ENCODE measurements around the gene HRCT1.
"Not testable (repeated sequence)": the region's sequence is repeated elsewhere in the genome, so short reads cannot be mapped to it uniquely, and the experiment has no call there.

HRCT1 gene

DNA sequence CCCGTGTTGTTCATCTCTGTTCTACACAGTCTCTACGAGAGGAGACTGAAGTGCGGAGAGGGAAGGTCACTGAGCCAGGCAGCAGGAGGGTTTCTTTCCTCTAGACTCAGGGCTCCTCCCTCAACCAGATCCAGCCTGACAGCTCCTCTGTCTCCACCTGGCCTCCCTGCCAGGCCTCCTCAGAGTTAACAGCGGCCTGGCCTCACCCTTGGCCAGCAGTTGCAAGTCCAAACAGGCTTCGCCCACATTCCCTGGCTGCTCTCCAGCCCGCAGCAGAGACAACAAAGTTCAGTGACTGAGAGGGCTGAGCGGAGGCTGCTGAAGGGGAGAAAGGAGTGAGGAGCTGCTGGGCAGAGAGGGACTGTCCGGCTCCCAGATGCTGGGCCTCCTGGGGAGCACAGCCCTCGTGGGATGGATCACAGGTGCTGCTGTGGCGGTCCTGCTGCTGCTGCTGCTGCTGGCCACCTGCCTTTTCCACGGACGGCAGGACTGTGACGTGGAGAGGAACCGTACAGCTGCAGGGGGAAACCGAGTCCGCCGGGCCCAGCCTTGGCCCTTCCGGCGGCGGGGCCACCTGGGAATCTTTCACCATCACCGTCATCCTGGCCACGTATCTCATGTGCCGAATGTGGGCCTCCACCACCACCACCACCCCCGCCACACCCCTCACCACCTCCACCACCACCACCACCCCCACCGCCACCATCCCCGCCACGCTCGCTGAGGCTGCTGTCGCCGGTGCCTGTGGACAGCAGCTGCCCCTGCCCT, at the start of gene HRCT1:
Gene HRCT1, plus strand, starts transcription at position 291 of the 768 bp plus-strand sequence. Its CDS starts 86 bp downstream, at position 377.
- peak in 1 of 2 experiments; percentile 48 for DNase-seq

DNA sequence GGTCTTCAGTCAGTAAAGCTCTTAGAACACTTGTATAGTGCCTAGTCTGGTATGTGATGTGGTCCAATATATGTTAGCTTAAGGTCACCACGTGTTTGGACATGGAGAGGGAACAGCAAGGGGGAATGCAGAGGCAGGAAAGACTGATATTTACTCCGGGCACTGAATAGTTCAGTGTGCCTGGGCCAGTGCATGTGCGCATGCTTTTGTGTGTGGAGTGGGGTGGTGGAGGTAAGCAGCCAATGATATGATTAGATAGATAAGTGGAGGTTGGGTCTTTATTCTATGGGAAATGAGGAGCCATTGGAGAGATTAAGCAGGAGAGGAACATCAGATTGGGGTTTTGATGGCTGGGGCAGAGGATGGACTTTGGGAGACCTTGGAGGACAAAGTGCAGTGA, 49.8 kb upstream of the HRCT1 start:
- DNase-seq: no peak

DNA sequence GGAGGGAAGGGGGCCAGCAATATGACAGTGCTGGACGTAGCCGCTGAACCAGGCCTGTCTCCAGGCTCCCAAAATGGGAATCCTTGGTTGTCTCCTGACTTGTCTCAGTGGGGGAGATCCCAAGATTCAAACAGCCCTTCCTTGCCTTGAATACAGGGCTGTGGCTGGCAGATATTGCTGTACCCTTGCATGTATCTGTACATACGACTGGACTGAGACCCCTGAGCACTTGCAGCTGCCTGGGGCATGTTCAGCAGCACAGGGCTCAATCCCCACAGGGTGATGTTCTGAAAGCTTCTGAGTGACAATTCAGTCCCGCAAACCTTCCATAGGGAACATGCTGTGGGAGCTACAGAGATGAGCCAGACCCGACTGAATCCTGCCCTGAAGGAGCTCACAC, 49.1 kb upstream of the HRCT1 start:
- no peak for DNase-seq

DNA sequence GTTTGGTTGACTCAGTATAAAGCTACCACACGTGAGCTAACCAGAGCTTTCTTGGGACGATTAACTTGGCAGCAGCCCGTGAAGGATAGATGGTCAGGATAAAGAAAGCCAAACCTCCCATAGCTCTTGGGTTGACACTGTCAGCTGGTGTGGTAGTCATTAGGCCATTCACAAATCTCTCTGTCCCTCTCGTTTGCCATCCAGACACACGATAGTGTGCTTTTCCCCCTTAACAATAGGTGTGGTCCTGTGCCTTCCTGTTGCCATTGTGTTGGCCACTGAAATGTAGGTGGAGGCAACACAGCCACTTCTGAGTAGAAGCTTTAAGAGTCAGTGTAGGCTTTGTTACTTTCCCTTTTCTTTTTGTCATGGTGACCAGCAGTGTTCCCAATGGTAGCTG, 47.5 kb upstream of the HRCT1 start:
- no peak for DNase-seq

GRCh38 chr9:35859310-35859989, 46.6 kb upstream of the HRCT1 start:
- no peak for DNase-seq

DNA sequence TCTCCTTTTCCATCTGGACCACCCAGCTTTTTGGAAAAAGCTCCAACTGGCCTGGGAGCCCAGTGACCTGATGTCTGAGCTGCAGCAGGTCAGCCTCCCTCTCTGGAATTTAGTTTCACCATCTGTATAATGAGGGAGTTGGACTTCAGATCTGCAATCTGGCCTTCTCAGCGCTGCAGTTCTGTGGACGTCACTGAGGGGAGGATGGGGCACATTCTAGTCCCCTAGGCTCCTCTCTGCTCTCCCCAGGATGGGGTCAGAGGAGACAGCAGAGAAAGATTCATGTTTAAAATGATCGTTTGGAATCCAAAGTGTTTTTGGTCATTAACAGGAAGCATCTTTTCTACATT, 46.0 kb upstream of the HRCT1 start:
- DNase-seq: no peak

DNA sequence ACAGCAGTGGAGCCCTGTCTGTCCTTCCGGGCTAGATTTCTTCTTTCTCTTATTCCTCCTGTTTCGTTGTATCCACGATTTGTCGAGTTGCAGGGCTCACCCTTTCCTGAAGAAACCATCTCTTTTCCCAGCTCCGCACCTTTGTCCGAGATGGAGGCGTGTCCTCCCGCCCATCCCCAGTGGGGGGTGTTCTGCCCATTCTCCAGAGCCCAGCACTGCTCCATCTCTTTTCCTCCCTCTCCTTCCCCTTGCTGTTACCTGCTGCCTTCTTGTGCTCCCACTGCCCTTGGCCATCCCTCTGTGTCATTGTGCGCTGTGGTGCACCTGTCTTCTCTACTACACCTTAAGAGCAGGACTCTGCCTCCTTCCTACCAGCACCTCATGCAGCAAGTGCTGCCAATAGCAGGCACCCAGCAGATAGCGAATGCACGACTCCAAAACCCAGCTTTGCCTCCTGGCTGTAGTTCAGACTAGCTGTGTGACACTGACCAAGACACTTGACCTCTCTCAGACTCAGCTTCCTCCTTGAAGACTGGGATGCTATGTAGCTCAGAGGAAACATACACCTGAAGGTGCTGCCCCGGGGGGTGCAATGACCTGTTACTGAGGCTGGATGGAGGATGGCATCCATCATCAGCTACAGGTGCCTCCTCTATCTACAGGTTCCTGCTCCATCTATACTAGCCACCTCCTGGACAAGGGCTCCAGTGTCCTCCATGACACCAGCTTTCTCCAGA, 44.7 kb upstream of the HRCT1 start:
- no peak for DNase-seq

DNA sequence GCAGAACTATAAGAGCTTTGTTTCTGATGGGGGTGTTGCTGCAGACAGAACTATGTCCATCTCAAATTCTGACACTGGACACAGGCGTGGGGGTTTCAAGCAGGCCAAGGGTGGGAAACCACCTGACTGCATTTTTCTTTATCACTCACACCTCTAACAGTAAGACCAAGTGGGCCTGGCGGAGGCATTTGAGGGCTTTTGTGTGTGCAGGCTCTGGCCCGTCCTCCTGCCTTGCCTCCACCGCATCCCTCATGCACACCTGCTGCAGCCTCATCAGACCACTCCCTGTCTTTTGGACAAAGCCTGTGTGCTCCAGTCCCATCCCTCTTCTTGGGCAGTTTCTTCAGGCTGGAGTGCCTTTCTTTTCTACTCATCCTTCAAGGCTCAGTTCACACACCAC, 43.7 kb upstream of the HRCT1 start:
- DNase-seq: no peak

DNA sequence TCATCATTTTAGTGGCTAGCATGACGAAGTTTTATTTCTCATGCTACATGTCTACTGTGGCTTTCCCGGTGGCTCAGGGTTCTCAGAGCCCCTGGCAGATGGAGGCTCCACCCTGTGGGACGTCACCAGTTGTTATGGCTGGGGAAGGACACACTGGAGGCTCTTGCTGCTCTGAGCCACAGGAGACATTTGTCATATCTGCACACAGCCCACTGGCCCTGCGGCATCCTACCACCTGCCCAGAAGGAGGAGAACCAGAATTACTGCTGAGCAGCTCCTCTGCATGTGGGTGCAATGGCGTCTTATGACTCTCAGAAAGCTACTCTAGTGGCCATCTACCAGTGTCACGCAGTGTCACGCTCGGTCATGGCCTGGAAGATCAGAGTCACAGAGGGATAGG, 42.4 kb upstream of the HRCT1 start:
- DNase-seq: no peak

DNA sequence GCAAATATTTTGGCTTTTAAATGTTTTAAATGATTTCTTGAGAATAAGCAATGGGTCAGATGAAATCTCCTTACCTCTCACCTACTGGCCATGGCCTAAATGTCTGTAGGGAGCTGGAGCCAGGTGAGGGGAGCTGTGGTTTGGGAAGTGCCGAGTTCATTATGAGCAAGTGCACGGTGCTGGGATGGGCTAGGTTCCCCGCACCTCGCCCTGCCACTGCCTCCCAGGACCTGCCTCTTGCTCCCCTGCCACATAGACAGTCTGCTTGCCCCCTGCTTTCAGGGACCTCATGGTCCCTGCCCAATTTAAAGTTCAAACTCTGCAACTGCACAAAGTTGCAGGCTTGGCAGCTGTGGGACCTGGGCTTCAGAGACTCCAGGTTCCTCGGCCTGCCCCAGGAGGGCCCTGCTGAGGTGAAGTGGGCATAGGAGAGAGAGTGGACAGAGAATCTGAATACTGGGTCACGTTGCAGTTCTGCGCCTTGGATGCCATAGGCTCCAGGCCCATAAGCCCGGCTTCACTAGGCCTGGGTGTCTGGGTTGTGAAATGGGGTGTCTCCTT, 41.2 kb upstream of the HRCT1 start:
- DNase-seq: no peak

DNA sequence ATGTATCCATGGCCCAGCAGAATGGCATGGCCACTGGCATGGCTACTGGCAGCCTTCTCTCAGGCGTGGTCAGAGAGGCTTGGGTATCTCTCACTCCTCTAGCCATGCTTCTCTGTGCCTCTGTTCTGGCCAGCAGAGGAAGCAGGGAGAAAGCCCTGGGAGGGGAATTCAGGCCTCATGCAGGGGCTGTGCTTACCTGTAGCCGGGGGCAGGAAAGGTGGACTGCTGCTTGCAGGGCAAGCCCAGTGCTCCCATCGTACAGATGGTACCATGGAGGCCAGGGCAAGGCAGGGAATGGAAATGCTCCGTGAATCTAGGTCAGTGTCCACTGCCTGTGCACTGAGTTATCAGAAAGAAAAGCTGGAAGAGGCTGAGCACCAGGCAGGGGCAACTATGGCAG, 38.5 kb upstream of the HRCT1 start:
- no peak for DNase-seq

GRCh38 chr9:35868933-35869332, 37.1 kb upstream of the HRCT1 start:
- DNase-seq: no peak

DNA sequence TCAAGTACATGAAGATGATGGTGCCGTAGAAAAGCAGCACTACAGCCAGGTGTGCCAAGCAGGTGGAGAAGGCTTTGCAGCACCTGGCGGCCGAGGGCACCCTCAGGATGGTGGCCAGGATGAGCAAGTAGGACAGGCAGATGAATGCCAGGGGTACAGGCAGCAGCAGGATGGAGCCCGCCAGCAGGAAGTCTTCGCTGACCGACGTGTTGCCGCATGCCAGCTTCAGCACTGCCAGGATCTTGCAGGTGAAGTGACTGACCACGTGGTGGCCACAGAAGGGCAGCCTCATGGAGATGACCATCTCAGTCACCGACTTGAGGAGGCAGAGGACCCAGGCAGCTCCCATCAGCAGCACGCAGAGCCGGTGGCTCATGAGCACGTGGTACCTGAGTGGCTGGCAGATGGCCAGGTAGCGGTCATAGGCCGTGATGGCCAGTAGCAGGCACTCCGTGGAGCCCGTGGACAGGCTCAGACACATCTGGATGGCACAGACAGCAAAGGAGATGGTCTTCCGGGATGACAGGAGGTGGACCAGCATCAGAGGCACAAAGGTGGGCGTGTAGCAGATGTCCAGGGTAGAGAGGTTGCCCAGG, 36.3 kb upstream of the HRCT1 start:
- DNase-seq: no peak

DNA sequence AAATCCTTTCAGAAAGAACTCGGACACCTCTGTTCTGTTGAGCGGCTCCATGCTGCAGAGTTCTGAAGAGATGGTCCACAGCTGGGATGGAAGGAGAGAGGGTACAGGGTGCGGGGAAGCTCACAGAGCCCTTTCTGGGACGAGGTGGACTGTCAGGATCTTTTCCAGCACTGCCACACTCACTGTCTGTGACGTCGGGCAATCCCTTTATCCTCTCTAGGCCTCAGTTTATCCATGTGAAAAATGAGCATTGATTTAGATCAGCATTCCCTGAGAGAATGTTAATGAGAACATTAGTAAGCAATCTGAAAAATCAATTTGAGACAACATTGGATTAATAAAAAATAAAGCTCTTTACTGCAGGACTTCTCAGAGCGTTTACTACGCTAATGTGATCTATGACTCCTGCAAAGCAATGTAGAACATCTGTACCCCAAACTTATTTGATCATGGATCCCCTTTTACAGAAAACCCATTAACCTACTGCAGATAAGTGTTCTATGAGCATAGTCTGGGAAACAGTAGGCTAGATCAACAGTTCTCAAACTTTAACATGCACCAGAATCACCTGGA, 35.6 kb upstream of the HRCT1 start, which contains the start of gene OR13J1:
Gene OR13J1, minus strand, starts transcription at position 51 of the 573 bp plus-strand sequence. Its CDS starts 0 bp downstream, at position 51.
- no peak for DNase-seq

DNA sequence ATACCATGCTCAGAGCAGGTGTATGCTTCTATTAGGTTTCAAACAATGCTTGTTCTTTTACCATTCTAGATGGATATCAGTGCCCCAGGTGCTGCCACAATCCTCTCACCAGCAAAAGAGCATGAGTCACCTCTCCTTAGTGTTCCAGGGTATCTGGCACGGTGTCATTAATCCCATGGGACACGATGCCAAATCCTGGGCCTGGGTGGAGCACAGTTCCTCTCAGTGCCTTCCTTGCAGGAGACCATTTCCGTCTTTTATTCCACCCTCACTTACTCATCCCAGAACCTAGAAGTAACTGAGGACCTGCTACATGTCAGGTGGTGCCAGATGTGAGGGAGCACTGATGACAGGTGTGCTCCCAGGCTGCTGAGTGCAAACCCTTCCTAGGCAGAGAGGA, 34.5 kb upstream of the HRCT1 start:
- no peak for DNase-seq

DNA sequence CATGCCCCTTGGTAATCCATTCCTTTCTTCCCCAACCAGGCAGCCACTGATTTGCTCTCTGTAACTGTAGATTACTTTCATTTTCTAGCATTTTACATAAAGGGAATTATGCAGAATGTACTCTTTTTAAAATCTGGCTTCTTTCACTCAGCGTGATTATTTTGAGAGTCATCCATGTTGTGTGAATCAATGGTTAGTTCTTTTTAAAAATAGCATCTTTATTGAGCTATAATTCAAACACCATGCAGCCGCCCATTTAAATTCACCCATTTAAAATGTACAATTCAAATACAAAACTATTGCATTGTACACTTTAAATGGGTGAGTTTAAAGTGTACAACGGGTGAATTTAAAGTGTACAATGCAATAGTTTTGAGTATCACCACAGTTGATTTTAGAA, 33.5 kb upstream of the HRCT1 start:
- DNase-seq: no peak

GRCh38 chr9:35882263-35882848, 23.6 kb upstream of the HRCT1 start:
- peak; percentile 7 to 24 for DNase-seq

GRCh38 chr9:35882996-35883395, 23.0 kb upstream of the HRCT1 start:
- DNase-seq: no peak

DNA sequence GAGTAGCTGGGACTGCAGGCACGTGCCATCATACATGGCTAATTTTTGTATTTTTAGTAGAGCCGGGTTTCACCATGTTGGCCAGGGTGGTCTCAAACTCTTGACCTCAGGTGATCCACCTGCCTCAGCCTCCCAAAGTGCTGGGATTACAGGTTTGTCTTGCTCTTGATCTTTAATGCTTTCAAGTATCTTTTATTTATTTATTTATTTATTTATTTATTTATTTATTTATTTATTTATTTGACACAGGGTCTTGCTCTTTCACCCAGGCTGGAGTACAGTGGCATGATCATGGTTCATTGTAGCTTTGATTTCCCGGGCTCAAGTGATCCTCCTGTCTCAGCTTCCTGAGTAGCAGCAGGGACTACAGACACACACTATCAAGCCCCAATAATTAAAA, 21.1 kb upstream of the HRCT1 start:
- not testable (repeated sequence) for DNase-seq

DNA sequence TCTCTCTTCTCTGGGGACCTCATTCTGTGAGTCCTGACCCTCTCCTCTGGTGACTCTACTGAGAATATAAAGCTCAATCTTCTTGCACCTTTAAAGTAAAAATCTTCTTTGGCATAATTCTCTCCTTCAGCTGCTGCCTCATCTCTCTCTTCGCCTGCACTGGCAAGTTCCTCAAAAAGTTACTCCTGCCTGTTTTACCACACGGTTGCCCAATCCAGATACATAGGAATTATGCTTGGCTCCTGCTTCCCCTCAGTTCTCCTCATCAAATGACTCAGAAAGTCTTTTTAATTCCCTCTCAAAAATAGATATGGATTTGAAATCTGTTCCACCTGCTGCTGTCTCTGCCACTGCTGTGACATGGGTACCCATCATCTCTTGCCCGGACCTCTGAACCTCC, 14.4 kb upstream of the HRCT1 start:
- DNase-seq: no peak

- no peak for DNase-seq
These were observed 14.0 kb upstream of the HRCT1 start for GRCh38 chr9:35892051-35892450.

- DNase-seq: no peak
These were observed 9.4 kb upstream of the HRCT1 start for GRCh38 chr9:35896570-35896969.

Data from NCI-H187 (cell line).